CD8-positive, alpha-beta memory T cell (primary cell): ENCODE measurements around the gene GNG13. TPM values are rescaled to one million over a fixed set of nuclear protein-coding genes. Genes with fewer than 3 reads are reported as not detected.
A peak's percentile ranks its signal among the peaks of the same experiment; 100 is the strongest.

Source experiments
- CTCF ChIA-PET: fragments of 350-600 bp; sonication (Branson Sonifier 250); formaldehyde crosslinking; loops from one replicate; lab custom pipeline; 2021; ENCODE audit warnings: antibody characterized with exemption; lab: Charles Lee
- POLR2A ChIA-PET: fragments of 350-600 bp; sonication (Branson Sonifier 250); formaldehyde crosslinking; loops from one replicate; lab custom pipeline; 2021; ENCODE audit warnings: antibody characterized with exemption; lab: Charles Lee
- DNase-seq, 5 donors: peaks; one replicate each; pipeline versions ENCODE4 v3.0.0 to v3.0.0-alpha.2; 2020 to 2022; ENCODE audit warnings: mixed read lengths in 1 of 5
- H3K27ac ChIP-seq: one replicate; pipeline ENCODE4 v1.7.0; 2013; ENCODE audit warnings: low read depth, mild to moderate bottlenecking, low read length, moderate library complexity
- H3K27me3 ChIP-seq: 2 replicates; pipeline ENCODE4 v1.7.0; 2013; ENCODE audit warnings: low read length, mild to moderate bottlenecking; ENCODE audit not compliant: insufficient read depth, poor library complexity, severe bottlenecking
- H3K36me3 ChIP-seq: 2 replicates; pipeline ENCODE4 v1.7.0; 2013; ENCODE audit warnings: mild to moderate bottlenecking, low read length, moderate library complexity; ENCODE audit not compliant: insufficient read depth
- H3K4me1 ChIP-seq: 2 replicates; pipeline ENCODE4 v1.7.0; 2013; ENCODE audit warnings: mild to moderate bottlenecking, low read length, moderate library complexity; ENCODE audit not compliant: insufficient read depth
- H3K4me3 ChIP-seq: 2 replicates; pipeline ENCODE4 v1.7.0; 2013; ENCODE audit warnings: mild to moderate bottlenecking, low read length
- H3K9me3 ChIP-seq: 2 replicates; pipeline ENCODE4 v1.7.0; 2013; ENCODE audit warnings: mild to moderate bottlenecking, low read length
- H3K27ac Mint-ChIP-seq, 8 donors: one replicate each; pipeline ENCODE4 v1.8.0; 2020 to 2021; ENCODE audit warnings: mixed read lengths in 8 of 8, mild to moderate bottlenecking in 6 of 8, inconsistent platforms in 3 of 8, moderate library complexity in 3 of 8
- H3K27me3 Mint-ChIP-seq, 2 donors: one replicate each; pipeline ENCODE4 v1.8.0; 2020 to 2021; ENCODE audit warnings: mixed read lengths in 2 of 2, mild to moderate bottlenecking in 1 of 2, moderate library complexity in 1 of 2
- H3K36me3 Mint-ChIP-seq, 3 donors: one replicate each; pipeline ENCODE4 v1.8.0; 2020 to 2021; ENCODE audit warnings: mixed read lengths in 3 of 3, inconsistent platforms in 1 of 3, mild to moderate bottlenecking in 1 of 3
- H3K4me1 Mint-ChIP-seq, 3 donors: one replicate each; pipeline ENCODE4 v1.8.0; 2020 to 2021; ENCODE audit warnings: mixed read lengths in 3 of 3, inconsistent platforms in 1 of 3, mild to moderate bottlenecking in 1 of 3
- H3K4me3 Mint-ChIP-seq, 7 donors: one replicate each; pipeline ENCODE4 v1.8.0; 2020 to 2021; ENCODE audit warnings: mixed read lengths in 7 of 7, mild to moderate bottlenecking in 6 of 7, moderate library complexity in 4 of 7, inconsistent platforms in 2 of 7
- H3K9me3 Mint-ChIP-seq, 5 donors: one replicate each; pipeline ENCODE4 v1.8.0; 2020 to 2022; ENCODE audit warnings: mixed read lengths in 5 of 5, mild to moderate bottlenecking in 3 of 5, moderate library complexity in 2 of 5, inconsistent platforms in 1 of 5
- polyA plus RNA-seq: library from polyadenylated mRNA; unstranded; fragments of 300-500 nt; fragmentation: Illumina TruSeq; gene quantifications from one replicate; pipeline ENCODE4 v1.2.3, GENCODE V29; 2021
- total RNA-seq, 2 experiments: library from RNA; stranded (reverse); gene quantifications; one replicate each; pipeline ENCODE4 v1.2.3, GENCODE V29; 2021

GNG13 gene
- total RNA-seq (not detected), polyA plus RNA-seq (not detected)

GRCh38 chr16:799948-800833 lies at the start of gene GNG13:
GNG13 (minus strand) TSS chr16:800734; CDS start chr16:799077, 1,657 bp downstream.
- no peak for DNase-seq
- Mint-ChIP-seq H3K36me3 (no peaks in the 10 kb centered on the region), H3K27ac (no peak within 1 kb of the TSS), H3K9me3 (peaks cover 0 to 2% (median 0%) of the 10 kb centered on the region in 5 donors), H3K4me3 (no peak within 1 kb of the TSS), H3K4me1 (no peaks in the 10 kb centered on the region), H3K27me3 (peaks cover 13 to 15% of the 10 kb centered on the region in 2 donors)
- ChIA-PET CTCF (interaction anchor here (1.1 kb wide), 1 partner anchor 15 kb away, joined by 3 read pairs; no protein-coding TSS in a partner anchor), POLR2A (no interaction called here)
- Histone ChIP-seq H3K4me3 (no peak within 1 kb of the TSS), H3K27ac (no peak within 1 kb of the TSS), H3K27me3 (peaks cover 6% of the 10 kb centered on the region), H3K9me3 (no peaks in the 10 kb centered on the region), H3K36me3 (no peaks in the 10 kb centered on the region), H3K4me1 (no peaks in the 10 kb centered on the region)

- ChIA-PET CTCF (no interaction called here), POLR2A (no interaction called here)
- Histone ChIP-seq H3K4me1 (no peaks in the 10 kb centered on the region), H3K27ac (no peak overlapping the region), H3K4me3 (no peak overlapping the region), H3K27me3 (no peaks in the 10 kb centered on the region), H3K9me3 (no peaks in the 10 kb centered on the region), H3K36me3 (no peaks in the 10 kb centered on the region)
- no peaks in the 10 kb centered on the region for H3K36me3 Mint-ChIP-seq
- DNase-seq = no peak
- H3K4me3 Mint-ChIP-seq = no peak overlapping the region
- no peaks in the 10 kb centered on the region for H3K27me3 Mint-ChIP-seq
- H3K4me1 Mint-ChIP-seq = no peaks in the 10 kb centered on the region
- no peaks in the 10 kb centered on the region for H3K9me3 Mint-ChIP-seq
- H3K27ac Mint-ChIP-seq = peak overlapping the region in 1 of 8 donors; percentile 41
These were observed 48.1 kb upstream of the GNG13 start for GRCh38 chr16:848510-849253.

- H3K36me3 Mint-ChIP-seq = no peaks in the 10 kb centered on the region
- no peak for DNase-seq
- CTCF ChIA-PET = no interaction called here
- Histone ChIP-seq H3K4me3 (no peak overlapping the region), H3K27ac (no peak overlapping the region), H3K27me3 (no peaks in the 10 kb centered on the region), H3K36me3 (no peaks in the 10 kb centered on the region), H3K9me3 (no peaks in the 10 kb centered on the region), H3K4me1 (no peaks in the 10 kb centered on the region)
- POLR2A ChIA-PET = no interaction called here
- H3K9me3 Mint-ChIP-seq = no peaks in the 10 kb centered on the region
- H3K27ac Mint-ChIP-seq = no peak overlapping the region
- H3K27me3 Mint-ChIP-seq = no peaks in the 10 kb centered on the region
- no peak overlapping the region for H3K4me3 Mint-ChIP-seq
- no peaks in the 10 kb centered on the region for H3K4me1 Mint-ChIP-seq
These were observed 47.3 kb upstream of the GNG13 start for GRCh38 chr16:847681-848445.

GRCh38 chr16:847151-847550 lies 46.6 kb upstream of the GNG13 start:
- H3K9me3 ChIP-seq = no peaks in the 10 kb centered on the region
- no peak for DNase-seq
- Mint-ChIP-seq H3K27ac (no peak overlapping the region), H3K4me3 (no peak overlapping the region), H3K4me1 (no peaks in the 10 kb centered on the region), H3K36me3 (no peaks in the 10 kb centered on the region), H3K27me3 (peaks cover 0 to 1% of the 10 kb centered on the region in 2 donors), H3K9me3 (no peaks in the 10 kb centered on the region)
- H3K36me3 ChIP-seq = no peaks in the 10 kb centered on the region
- no peaks in the 10 kb centered on the region for H3K4me1 ChIP-seq
- H3K4me3 ChIP-seq = no peak overlapping the region
- no peak overlapping the region for H3K27ac ChIP-seq
- ChIA-PET POLR2A (no interaction called here), CTCF (no interaction called here)
- H3K27me3 ChIP-seq = no peaks in the 10 kb centered on the region

- ChIA-PET POLR2A (no interaction called here), CTCF (no interaction called here)
- H3K36me3 Mint-ChIP-seq = no peaks in the 10 kb centered on the region
- H3K4me3 Mint-ChIP-seq = no peak overlapping the region
- DNase-seq = no peak
- no peaks in the 10 kb centered on the region for H3K36me3 ChIP-seq
- H3K9me3 ChIP-seq = no peaks in the 10 kb centered on the region
- H3K27me3 Mint-ChIP-seq = peaks cover 0 to 1% of the 10 kb centered on the region in 2 donors
- H3K27ac Mint-ChIP-seq = no peak overlapping the region
- no peaks in the 10 kb centered on the region for H3K27me3 ChIP-seq
- H3K9me3 Mint-ChIP-seq = no peaks in the 10 kb centered on the region
- H3K4me1 ChIP-seq = no peaks in the 10 kb centered on the region
- no peak overlapping the region for H3K4me3 ChIP-seq
- no peak overlapping the region for H3K27ac ChIP-seq
- H3K4me1 Mint-ChIP-seq = no peaks in the 10 kb centered on the region
These were observed 44.8 kb upstream of the GNG13 start for GRCh38 chr16:845351-845745.

- Mint-ChIP-seq H3K9me3 (no peaks in the 10 kb centered on the region), H3K27ac (no peak overlapping the region), H3K4me3 (no peak overlapping the region), H3K4me1 (no peaks in the 10 kb centered on the region), H3K27me3 (peaks cover 0 to 1% of the 10 kb centered on the region in 2 donors), H3K36me3 (no peaks in the 10 kb centered on the region)
- no peaks in the 10 kb centered on the region for H3K36me3 ChIP-seq
- POLR2A ChIA-PET = no interaction called here
- no peak overlapping the region for H3K4me3 ChIP-seq
- H3K27ac ChIP-seq = no peak overlapping the region
- H3K4me1 ChIP-seq = no peaks in the 10 kb centered on the region
- no peak for DNase-seq
- H3K9me3 ChIP-seq = no peaks in the 10 kb centered on the region
- no peaks in the 10 kb centered on the region for H3K27me3 ChIP-seq
- CTCF ChIA-PET = interaction anchor here (1.3 kb wide), 1 partner anchor 9 kb away, joined by 3 read pairs; no protein-coding TSS in a partner anchor
These were observed 44.3 kb upstream of the GNG13 start for GRCh38 chr16:844638-845350.

- H3K27ac Mint-ChIP-seq = no peak overlapping the region
- no peak for DNase-seq
- no peak overlapping the region for H3K4me3 ChIP-seq
- no peak overlapping the region for H3K4me3 Mint-ChIP-seq
- H3K4me1 Mint-ChIP-seq = no peaks in the 10 kb centered on the region
- no peaks in the 10 kb centered on the region for H3K36me3 Mint-ChIP-seq
- ChIA-PET POLR2A (no interaction called here), CTCF (interaction anchor here (1.3 kb wide), 1 partner anchor 8 kb away, joined by 3 read pairs; no protein-coding TSS in a partner anchor)
- H3K36me3 ChIP-seq = no peaks in the 10 kb centered on the region
- H3K4me1 ChIP-seq = no peaks in the 10 kb centered on the region
- H3K9me3 Mint-ChIP-seq = peaks cover 0 to 2% (median 0%) of the 10 kb centered on the region in 5 donors
- H3K9me3 ChIP-seq = no peaks in the 10 kb centered on the region
- H3K27ac ChIP-seq = no peak overlapping the region
- peaks cover 1 to 3% of the 10 kb centered on the region in 2 donors for H3K27me3 Mint-ChIP-seq
- no peaks in the 10 kb centered on the region for H3K27me3 ChIP-seq
These were observed 43.2 kb upstream of the GNG13 start for GRCh38 chr16:843771-844170.
